Measurements from ENCODE around the gene IDH3A.
A peak's percentile ranks its signal among the peaks of the same experiment; 100 is the strongest.

The IDH3A gene

GRCh38 chr15:78170848-78171773 lies 21.9 kb downstream of the IDH3A start:
- H3K36me3 ChIP-seq (ENCODE audit: control insufficient read depth, low read length): peaks cover 67% of the 10 kb centered on the region
- no peaks in the 10 kb centered on the region for H3K27me3 ChIP-seq (ENCODE audit: control insufficient read depth, low read length)
- H3K9me3 ChIP-seq (ENCODE audit: control insufficient read depth, insufficient read depth, low read length): peaks cover 3% of the 10 kb centered on the region; the same call in 1 of the 2 replicates
- H3K4me2 ChIP-seq (ENCODE audit: low read length): no peak overlapping the region
- H3K27ac ChIP-seq (ENCODE audit: low read depth, low read length): no peak overlapping the region
- no peaks in the 10 kb centered on the region for H3F3A ChIP-seq (ENCODE audit: control insufficient read depth, insufficient read depth)
- peaks cover 43% of the 10 kb centered on the region for H3K4me1 ChIP-seq (ENCODE audit: control insufficient read depth, low read length)
- H3K79me2 ChIP-seq (ENCODE audit: control insufficient read depth, low read length): no peaks in the 10 kb centered on the region
- H3K4me3 ChIP-seq (ENCODE audit: low read length): no peak overlapping the region
- TF ChIP-seq EZH2phosphoT487 (IDR thresholded peaks at IDR 0.05; ENCODE audit: borderline replicate concordance, low read length) (no peak), CTCF (IDR thresholded peaks at IDR 0.05; ENCODE audit: low read depth, low read length, poor library complexity, severe bottlenecking) (no peak)
- H3K9me2 ChIP-seq (replicated peaks; ENCODE audit: control insufficient read depth, low read length): no peaks in the 10 kb centered on the region
- no peaks in the 10 kb centered on the region for H4K20me1 ChIP-seq (ENCODE audit: control insufficient read depth, insufficient read depth, low read depth, low read length)

GRCh38 chr15:78171864-78172472 lies 22.8 kb downstream of the IDH3A start:
- peaks cover 3% of the 10 kb centered on the region; the same call in 1 of the 2 replicates for H3K9me3 ChIP-seq (ENCODE audit: control insufficient read depth, insufficient read depth, low read length)
- peaks cover 58% of the 10 kb centered on the region for H3K36me3 ChIP-seq (ENCODE audit: control insufficient read depth, low read length)
- no peaks in the 10 kb centered on the region for H4K20me1 ChIP-seq (ENCODE audit: control insufficient read depth, insufficient read depth, low read depth, low read length)
- no peak overlapping the region for H3K4me2 ChIP-seq (ENCODE audit: low read length)
- H3K27ac ChIP-seq (ENCODE audit: low read depth, low read length): no peak overlapping the region
- no peaks in the 10 kb centered on the region for H3K9me2 ChIP-seq (replicated peaks; ENCODE audit: control insufficient read depth, low read length)
- H3K4me1 ChIP-seq (ENCODE audit: control insufficient read depth, low read length): peaks cover 41% of the 10 kb centered on the region
- H3K4me3 ChIP-seq (ENCODE audit: low read length): no peak overlapping the region
- no peaks in the 10 kb centered on the region for H3F3A ChIP-seq (ENCODE audit: control insufficient read depth, insufficient read depth)
- H3K27me3 ChIP-seq (ENCODE audit: control insufficient read depth, low read length): peaks cover under 1% of the 10 kb centered on the region; the same call in 1 of the 2 replicates
- no peak for TF ChIP-seq EZH2phosphoT487 (IDR thresholded peaks at IDR 0.05; ENCODE audit: borderline replicate concordance, low read length)
- no peak for TF ChIP-seq CTCF (IDR thresholded peaks at IDR 0.05; ENCODE audit: low read depth, low read length, poor library complexity, severe bottlenecking)
- H3K79me2 ChIP-seq (ENCODE audit: control insufficient read depth, low read length): no peaks in the 10 kb centered on the region

GRCh38 chr15:78174401-78174800 lies 25.2 kb downstream of the IDH3A start:
- Histone ChIP-seq H4K20me1 (ENCODE audit: control insufficient read depth, insufficient read depth, low read depth, low read length) (no peaks in the 10 kb centered on the region), H3K79me2 (ENCODE audit: control insufficient read depth, low read length) (no peaks in the 10 kb centered on the region), H3K4me1 (ENCODE audit: control insufficient read depth, low read length) (peaks cover 31% of the 10 kb centered on the region), H3K27ac (ENCODE audit: low read depth, low read length) (no peak overlapping the region), H3K27me3 (ENCODE audit: control insufficient read depth, low read length) (peaks cover 7% of the 10 kb centered on the region), H3K9me2 (replicated peaks; ENCODE audit: control insufficient read depth, low read length) (no peaks in the 10 kb centered on the region), H3K4me2 (ENCODE audit: low read length) (peak overlapping the region; percentile 20; the same call in 1 of the 2 replicates), H3K36me3 (ENCODE audit: control insufficient read depth, low read length) (peaks cover 35% of the 10 kb centered on the region), H3K4me3 (ENCODE audit: low read length) (no peak overlapping the region), H3F3A (ENCODE audit: control insufficient read depth, insufficient read depth) (no peaks in the 10 kb centered on the region), H3K9me3 (ENCODE audit: control insufficient read depth, insufficient read depth, low read length) (peaks cover 3% of the 10 kb centered on the region; the same call in 1 of the 2 replicates)
- TF ChIP-seq CTCF (IDR thresholded peaks at IDR 0.05; ENCODE audit: low read depth, low read length, poor library complexity, severe bottlenecking): no peak
- TF ChIP-seq EZH2phosphoT487 (IDR thresholded peaks at IDR 0.05; ENCODE audit: borderline replicate concordance, low read length): no peak
